ENCODE results near the gene LARP4.
"Not testable (repeated sequence)": the region's sequence is repeated elsewhere in the genome, so short reads cannot be mapped to it uniquely, and the experiment has no call there.

LARP4 gene

GRCh38 chr12:50517421-50518048, 116.8 kb downstream of the LARP4 start:
- TF ChIP-seq CTCF (IDR thresholded peaks at IDR 0.05; ENCODE audit: poor library complexity, severe bottlenecking): no peak
- Histone ChIP-seq H3K27me3 (ENCODE audit: insufficient read depth, poor library complexity, severe bottlenecking) (no peaks in the 10 kb centered on the region), H3K4me3 (ENCODE audit: severe bottlenecking) (no peak overlapping the region), H3K9me3 (ENCODE audit: severe bottlenecking) (no peaks in the 10 kb centered on the region), H3K27ac (ENCODE audit: poor library complexity, severe bottlenecking) (peak overlapping the region; percentile 60), H3K36me3 (ENCODE audit: low read depth) (peaks cover 6% of the 10 kb centered on the region), H3K4me1 (ENCODE audit: insufficient read depth, poor library complexity, severe bottlenecking) (peaks cover 6% of the 10 kb centered on the region)
- DNase-seq (ENCODE audit: low spot score) (no peak), ATAC-seq (ENCODE audit: low read depth) (peak; percentile 83)

GRCh38 chr12:50518090-50518489, 117.4 kb downstream of the LARP4 start:
- no peak for TF ChIP-seq CTCF (IDR thresholded peaks at IDR 0.05; ENCODE audit: poor library complexity, severe bottlenecking)
- H3K36me3 ChIP-seq (ENCODE audit: low read depth): peaks cover 12% of the 10 kb centered on the region
- H3K4me1 ChIP-seq (ENCODE audit: insufficient read depth, poor library complexity, severe bottlenecking): peaks cover 6% of the 10 kb centered on the region
- no peak overlapping the region for H3K4me3 ChIP-seq (ENCODE audit: severe bottlenecking)
- ATAC-seq (ENCODE audit: low read depth): no peak
- H3K9me3 ChIP-seq (ENCODE audit: severe bottlenecking): no peaks in the 10 kb centered on the region
- no peaks in the 10 kb centered on the region for H3K27me3 ChIP-seq (ENCODE audit: insufficient read depth, poor library complexity, severe bottlenecking)
- H3K27ac ChIP-seq (ENCODE audit: poor library complexity, severe bottlenecking): peak overlapping the region; percentile 60
- DNase-seq (ENCODE audit: low spot score): no peak

- Histone ChIP-seq H3K9me3 (ENCODE audit: severe bottlenecking) (no peaks in the 10 kb centered on the region), H3K36me3 (ENCODE audit: low read depth) (peaks cover 17% of the 10 kb centered on the region), H3K27me3 (ENCODE audit: insufficient read depth, poor library complexity, severe bottlenecking) (no peaks in the 10 kb centered on the region), H3K27ac (ENCODE audit: poor library complexity, severe bottlenecking) (no peak overlapping the region), H3K4me1 (ENCODE audit: insufficient read depth, poor library complexity, severe bottlenecking) (peaks cover 6% of the 10 kb centered on the region), H3K4me3 (ENCODE audit: severe bottlenecking) (no peak overlapping the region)
- no peak for DNase-seq (ENCODE audit: low spot score)
- TF ChIP-seq CTCF (IDR thresholded peaks at IDR 0.05; ENCODE audit: poor library complexity, severe bottlenecking): no peak
- ATAC-seq (ENCODE audit: low read depth): no peak
Measured at GRCh38 chr12:50519353-50519752, 118.7 kb downstream of the LARP4 start.

GRCh38 chr12:50520416-50521207, 119.9 kb downstream of the LARP4 start:
- TF ChIP-seq CTCF (IDR thresholded peaks at IDR 0.05; ENCODE audit: poor library complexity, severe bottlenecking): no peak
- DNase-seq (ENCODE audit: low spot score) (no peak), ATAC-seq (ENCODE audit: low read depth) (no peak)
- Histone ChIP-seq H3K27me3 (ENCODE audit: insufficient read depth, poor library complexity, severe bottlenecking) (no peaks in the 10 kb centered on the region), H3K9me3 (ENCODE audit: severe bottlenecking) (no peaks in the 10 kb centered on the region), H3K27ac (ENCODE audit: poor library complexity, severe bottlenecking) (no peak overlapping the region), H3K4me1 (ENCODE audit: insufficient read depth, poor library complexity, severe bottlenecking) (peaks cover 6% of the 10 kb centered on the region), H3K36me3 (ENCODE audit: low read depth) (peaks cover 17% of the 10 kb centered on the region), H3K4me3 (ENCODE audit: severe bottlenecking) (no peak overlapping the region)

GRCh38 chr12:50521781-50522180, 121.1 kb downstream of the LARP4 start:
- H3K9me3 ChIP-seq (ENCODE audit: severe bottlenecking); DNase-seq (ENCODE audit: low spot score); H3K4me1 ChIP-seq (ENCODE audit: insufficient read depth, poor library complexity, severe bottlenecking); ATAC-seq (ENCODE audit: low read depth); H3K27me3 ChIP-seq (ENCODE audit: insufficient read depth, poor library complexity, severe bottlenecking); H3K4me3 ChIP-seq (ENCODE audit: severe bottlenecking); H3K27ac ChIP-seq (ENCODE audit: poor library complexity, severe bottlenecking): not testable (repeated sequence)
- peaks cover 23% of the 10 kb centered on the region for H3K36me3 ChIP-seq (ENCODE audit: low read depth)

Measured in RWPE2 (cell line).